ENCODE results near the gene PKIB.
"Not testable (repeated sequence)": the region's sequence is repeated elsewhere in the genome, so short reads cannot be mapped to it uniquely, and the experiment has no call there.

Gene PKIB

GRCh38 chr6:122735582-122735981 is 125.4 kb downstream of the PKIB start:
- no peak overlapping the region for H3K4me3 ChIP-seq (ENCODE audit: low read depth, low read length)
- no peak for DNase-seq (ENCODE audit: low read depth, low spot score)
- CTCF ChIA-PET, result interaction anchor here (0.9 to 10.9 kb wide), 2 partner anchors 8 to 103 kb away, joined by 3 to 292 read pairs; no protein-coding TSS in a partner anchor
- no peak for TF ChIP-seq CTCF (IDR thresholded peaks at IDR 0.05; ENCODE audit: insufficient read depth, low read length, missing control alignments)
- POLR2A ChIA-PET, result no interaction called here

- no peak for TF ChIP-seq CTCF (IDR thresholded peaks at IDR 0.05; ENCODE audit: insufficient read depth, low read length, missing control alignments)
- POLR2A ChIA-PET, result no interaction called here
- CTCF ChIA-PET, result interaction anchor here (0.9 to 10.9 kb wide), 2 partner anchors 8 to 103 kb away, joined by 3 to 292 read pairs; no protein-coding TSS in a partner anchor
- no peak for DNase-seq (ENCODE audit: low read depth, low spot score)
- H3K4me3 ChIP-seq (ENCODE audit: low read depth, low read length), result no peak overlapping the region
These were observed 126.0 kb downstream of the PKIB start for GRCh38 chr6:122736163-122736562.

GRCh38 chr6:122736616-122737015 is 126.4 kb downstream of the PKIB start:
- POLR2A ChIA-PET, result no interaction called here
- TF ChIP-seq CTCF (IDR thresholded peaks at IDR 0.05; ENCODE audit: insufficient read depth, low read length, missing control alignments), result no peak
- no peak overlapping the region for H3K4me3 ChIP-seq (ENCODE audit: low read depth, low read length)
- CTCF ChIA-PET, result interaction anchor here (0.9 kb wide), 1 partner anchor 9 kb away, joined by 3 read pairs; no protein-coding TSS in a partner anchor
- no peak for DNase-seq (ENCODE audit: low read depth, low spot score)

- ChIA-PET POLR2A (interaction anchor here (0.6 kb wide), 1 partner anchor 115 kb away, joined by 3 read pairs; no protein-coding TSS in a partner anchor), CTCF (interaction anchor here (1.2 to 9.0 kb wide), 6 partner anchors 8 to 106 kb away, joined by 3 to 106 read pairs (median 10); no protein-coding TSS in a partner anchor)
- no peak for DNase-seq (ENCODE audit: low read depth, low spot score)
- H3K4me3 ChIP-seq (ENCODE audit: low read depth, low read length), result no peak overlapping the region
- TF ChIP-seq CTCF (IDR thresholded peaks at IDR 0.05; ENCODE audit: insufficient read depth, low read length, missing control alignments), result no peak
These were observed 129.9 kb downstream of the PKIB start for GRCh38 chr6:122740091-122740490.

- CTCF ChIA-PET, result interaction anchor here (1.2 to 9.0 kb wide), 6 partner anchors 9 to 105 kb away, joined by 3 to 106 read pairs (median 10); no protein-coding TSS in a partner anchor
- DNase-seq (ENCODE audit: low read depth, low spot score), result no peak
- H3K4me3 ChIP-seq (ENCODE audit: low read depth, low read length), result no peak overlapping the region
- TF ChIP-seq CTCF (IDR thresholded peaks at IDR 0.05; ENCODE audit: insufficient read depth, low read length, missing control alignments), result no peak
- POLR2A ChIA-PET, result interaction anchor here (0.6 kb wide), 1 partner anchor 114 kb away, joined by 3 read pairs; no protein-coding TSS in a partner anchor
These were observed 130.7 kb downstream of the PKIB start for GRCh38 chr6:122740936-122741335.

- H3K4me3 ChIP-seq (ENCODE audit: low read depth, low read length); POLR2A ChIA-PET; DNase-seq (ENCODE audit: low read depth, low spot score): not testable (repeated sequence)
- CTCF ChIA-PET, result interaction anchor here (0.8 to 9.0 kb wide), 9 partner anchors 10 to 95 kb away, joined by 3 to 106 read pairs (median 3); partner anchors contain the start of gene SMPDL3A
These were observed 134.0 kb downstream of the PKIB start for GRCh38 chr6:122744247-122744646.

GRCh38 chr6:122744856-122745255 is 134.7 kb downstream of the PKIB start:
- DNase-seq (ENCODE audit: low read depth, low spot score); POLR2A ChIA-PET; H3K4me3 ChIP-seq (ENCODE audit: low read depth, low read length): not testable (repeated sequence)
- CTCF ChIA-PET, result interaction anchor here (0.8 to 9.0 kb wide), 13 partner anchors 9 to 214 kb away, joined by 3 to 106 read pairs (median 3); partner anchors contain the start of gene SMPDL3A

Measured in AG04449 (cell line).